ENCODE results near the gene MINAR1. TPM values are rescaled to one million over a fixed set of nuclear protein-coding genes. Genes with fewer than 3 reads are reported as not detected.

The MINAR1 gene
- total RNA-seq, 1 experiment from 2014 or later: 1.4 TPM

DNA sequence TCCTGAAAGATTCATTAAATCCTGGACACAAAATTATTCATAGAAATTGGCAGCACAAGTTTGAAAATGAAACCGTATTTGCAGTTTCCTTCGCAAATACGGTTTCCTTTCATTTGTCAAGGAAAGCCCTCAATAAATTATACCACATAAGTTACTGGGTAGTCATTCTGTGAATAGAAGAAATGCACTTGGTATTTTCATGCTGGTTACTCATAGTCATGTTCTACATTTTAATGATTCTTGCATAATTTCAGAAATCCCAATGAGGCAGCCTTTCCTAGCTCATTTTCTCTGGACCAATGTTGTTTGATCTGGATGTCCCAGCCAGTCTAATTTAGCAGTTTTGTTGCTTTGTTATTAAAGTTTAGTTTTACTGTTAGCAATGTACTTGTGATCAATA is 43.2 kb downstream of the MINAR1 start (continued):
- TF ChIP-seq, protein P1, sequence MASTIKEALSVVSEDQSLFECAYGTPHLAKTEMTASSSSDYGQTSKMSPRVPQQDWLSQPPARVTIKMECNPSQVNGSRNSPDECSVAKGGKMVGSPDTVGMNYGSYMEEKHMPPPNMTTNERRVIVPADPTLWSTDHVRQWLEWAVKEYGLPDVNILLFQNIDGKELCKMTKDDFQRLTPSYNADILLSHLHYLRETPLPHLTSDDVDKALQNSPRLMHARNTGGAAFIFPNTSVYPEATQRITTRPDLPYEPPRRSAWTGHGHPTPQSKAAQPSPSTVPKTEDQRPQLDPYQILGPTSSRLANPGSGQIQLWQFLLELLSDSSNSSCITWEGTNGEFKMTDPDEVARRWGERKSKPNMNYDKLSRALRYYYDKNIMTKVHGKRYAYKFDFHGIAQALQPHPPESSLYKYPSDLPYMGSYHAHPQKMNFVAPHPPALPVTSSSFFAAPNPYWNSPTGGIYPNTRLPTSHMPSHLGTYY (CRISPR knock-in tag; IDR thresholded peaks at IDR 0.05): no peak
- TF ChIP-seq, protein P2, sequence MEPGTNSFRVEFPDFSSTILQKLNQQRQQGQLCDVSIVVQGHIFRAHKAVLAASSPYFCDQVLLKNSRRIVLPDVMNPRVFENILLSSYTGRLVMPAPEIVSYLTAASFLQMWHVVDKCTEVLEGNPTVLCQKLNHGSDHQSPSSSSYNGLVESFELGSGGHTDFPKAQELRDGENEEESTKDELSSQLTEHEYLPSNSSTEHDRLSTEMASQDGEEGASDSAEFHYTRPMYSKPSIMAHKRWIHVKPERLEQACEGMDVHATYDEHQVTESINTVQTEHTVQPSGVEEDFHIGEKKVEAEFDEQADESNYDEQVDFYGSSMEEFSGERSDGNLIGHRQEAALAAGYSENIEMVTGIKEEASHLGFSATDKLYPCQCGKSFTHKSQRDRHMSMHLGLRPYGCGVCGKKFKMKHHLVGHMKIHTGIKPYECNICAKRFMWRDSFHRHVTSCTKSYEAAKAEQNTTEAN (CRISPR knock-in tag; IDR thresholded peaks at IDR 0.05): no peak
- TF ChIP-seq ZBTB21 (CRISPR knock-in tag; IDR thresholded peaks at IDR 0.05; ENCODE audit: borderline replicate concordance) (no peak), ZNF263 (CRISPR knock-in tag; IDR thresholded peaks at IDR 0.05; ENCODE audit: low read depth) (no peak), GTF2I (CRISPR knock-in tag; conservative IDR thresholded peaks at IDR 0.05) (no peak), ZNF317 (CRISPR knock-in tag; IDR thresholded peaks at IDR 0.05; ENCODE audit: borderline replicate concordance, low read depth) (no peak)
- TF ChIP-seq, protein P3, sequence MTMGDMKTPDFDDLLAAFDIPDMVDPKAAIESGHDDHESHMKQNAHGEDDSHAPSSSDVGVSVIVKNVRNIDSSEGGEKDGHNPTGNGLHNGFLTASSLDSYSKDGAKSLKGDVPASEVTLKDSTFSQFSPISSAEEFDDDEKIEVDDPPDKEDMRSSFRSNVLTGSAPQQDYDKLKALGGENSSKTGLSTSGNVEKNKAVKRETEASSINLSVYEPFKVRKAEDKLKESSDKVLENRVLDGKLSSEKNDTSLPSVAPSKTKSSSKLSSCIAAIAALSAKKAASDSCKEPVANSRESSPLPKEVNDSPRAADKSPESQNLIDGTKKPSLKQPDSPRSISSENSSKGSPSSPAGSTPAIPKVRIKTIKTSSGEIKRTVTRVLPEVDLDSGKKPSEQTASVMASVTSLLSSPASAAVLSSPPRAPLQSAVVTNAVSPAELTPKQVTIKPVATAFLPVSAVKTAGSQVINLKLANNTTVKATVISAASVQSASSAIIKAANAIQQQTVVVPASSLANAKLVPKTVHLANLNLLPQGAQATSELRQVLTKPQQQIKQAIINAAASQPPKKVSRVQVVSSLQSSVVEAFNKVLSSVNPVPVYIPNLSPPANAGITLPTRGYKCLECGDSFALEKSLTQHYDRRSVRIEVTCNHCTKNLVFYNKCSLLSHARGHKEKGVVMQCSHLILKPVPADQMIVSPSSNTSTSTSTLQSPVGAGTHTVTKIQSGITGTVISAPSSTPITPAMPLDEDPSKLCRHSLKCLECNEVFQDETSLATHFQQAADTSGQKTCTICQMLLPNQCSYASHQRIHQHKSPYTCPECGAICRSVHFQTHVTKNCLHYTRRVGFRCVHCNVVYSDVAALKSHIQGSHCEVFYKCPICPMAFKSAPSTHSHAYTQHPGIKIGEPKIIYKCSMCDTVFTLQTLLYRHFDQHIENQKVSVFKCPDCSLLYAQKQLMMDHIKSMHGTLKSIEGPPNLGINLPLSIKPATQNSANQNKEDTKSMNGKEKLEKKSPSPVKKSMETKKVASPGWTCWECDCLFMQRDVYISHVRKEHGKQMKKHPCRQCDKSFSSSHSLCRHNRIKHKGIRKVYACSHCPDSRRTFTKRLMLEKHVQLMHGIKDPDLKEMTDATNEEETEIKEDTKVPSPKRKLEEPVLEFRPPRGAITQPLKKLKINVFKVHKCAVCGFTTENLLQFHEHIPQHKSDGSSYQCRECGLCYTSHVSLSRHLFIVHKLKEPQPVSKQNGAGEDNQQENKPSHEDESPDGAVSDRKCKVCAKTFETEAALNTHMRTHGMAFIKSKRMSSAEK (CRISPR knock-in tag; IDR thresholded peaks at IDR 0.05; ENCODE audit: borderline replicate concordance): no peak
- TF ChIP-seq, protein P4, sequence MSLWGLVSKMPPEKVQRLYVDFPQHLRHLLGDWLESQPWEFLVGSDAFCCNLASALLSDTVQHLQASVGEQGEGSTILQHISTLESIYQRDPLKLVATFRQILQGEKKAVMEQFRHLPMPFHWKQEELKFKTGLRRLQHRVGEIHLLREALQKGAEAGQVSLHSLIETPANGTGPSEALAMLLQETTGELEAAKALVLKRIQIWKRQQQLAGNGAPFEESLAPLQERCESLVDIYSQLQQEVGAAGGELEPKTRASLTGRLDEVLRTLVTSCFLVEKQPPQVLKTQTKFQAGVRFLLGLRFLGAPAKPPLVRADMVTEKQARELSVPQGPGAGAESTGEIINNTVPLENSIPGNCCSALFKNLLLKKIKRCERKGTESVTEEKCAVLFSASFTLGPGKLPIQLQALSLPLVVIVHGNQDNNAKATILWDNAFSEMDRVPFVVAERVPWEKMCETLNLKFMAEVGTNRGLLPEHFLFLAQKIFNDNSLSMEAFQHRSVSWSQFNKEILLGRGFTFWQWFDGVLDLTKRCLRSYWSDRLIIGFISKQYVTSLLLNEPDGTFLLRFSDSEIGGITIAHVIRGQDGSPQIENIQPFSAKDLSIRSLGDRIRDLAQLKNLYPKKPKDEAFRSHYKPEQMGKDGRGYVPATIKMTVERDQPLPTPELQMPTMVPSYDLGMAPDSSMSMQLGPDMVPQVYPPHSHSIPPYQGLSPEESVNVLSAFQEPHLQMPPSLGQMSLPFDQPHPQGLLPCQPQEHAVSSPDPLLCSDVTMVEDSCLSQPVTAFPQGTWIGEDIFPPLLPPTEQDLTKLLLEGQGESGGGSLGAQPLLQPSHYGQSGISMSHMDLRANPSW (CRISPR knock-in tag; conservative IDR thresholded peaks at IDR 0.05; ENCODE audit: low read depth): no peak

DNA sequence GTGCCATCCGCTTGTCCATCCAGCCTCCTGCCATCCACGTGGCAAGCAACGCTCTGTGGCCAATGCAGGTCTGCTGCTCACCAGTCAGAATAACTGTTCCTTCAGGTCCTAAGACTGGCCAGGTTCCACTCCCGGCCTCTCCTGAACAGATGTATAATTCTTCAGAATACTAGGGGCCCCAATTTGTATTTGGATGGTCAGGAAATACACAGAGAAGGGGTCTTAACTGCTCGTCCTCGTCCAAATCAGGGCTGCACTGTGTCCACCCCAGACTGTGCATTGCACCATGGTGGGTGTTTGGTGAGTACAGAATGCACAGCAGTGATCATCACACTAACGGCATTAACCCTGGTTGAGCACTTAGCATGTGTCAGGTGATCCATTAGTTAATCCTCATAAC is 46.0 kb downstream of the MINAR1 start:
- H3K36me3 Mint-ChIP-seq: no peaks in the 10 kb centered on the region
- ChIA-PET POLR2A (no interaction called here), CTCF (no interaction called here)
- no peaks in the 10 kb centered on the region for H3K4me1 Mint-ChIP-seq
- ATAC-seq: no peak
- no peak overlapping the region for H3K4me3 Mint-ChIP-seq
- no peak for DNase-seq (ENCODE audit: low spot score)
- no peaks in the 10 kb centered on the region for H3K27me3 Mint-ChIP-seq (ENCODE audit: low read depth)
- H3K27ac Mint-ChIP-seq: no peak overlapping the region
- no peaks in the 10 kb centered on the region for H3K9me3 Mint-ChIP-seq
- TF ChIP-seq ZNF121 (CRISPR knock-in tag; IDR thresholded peaks at IDR 0.05): no peak
- TF ChIP-seq, protein P5, sequence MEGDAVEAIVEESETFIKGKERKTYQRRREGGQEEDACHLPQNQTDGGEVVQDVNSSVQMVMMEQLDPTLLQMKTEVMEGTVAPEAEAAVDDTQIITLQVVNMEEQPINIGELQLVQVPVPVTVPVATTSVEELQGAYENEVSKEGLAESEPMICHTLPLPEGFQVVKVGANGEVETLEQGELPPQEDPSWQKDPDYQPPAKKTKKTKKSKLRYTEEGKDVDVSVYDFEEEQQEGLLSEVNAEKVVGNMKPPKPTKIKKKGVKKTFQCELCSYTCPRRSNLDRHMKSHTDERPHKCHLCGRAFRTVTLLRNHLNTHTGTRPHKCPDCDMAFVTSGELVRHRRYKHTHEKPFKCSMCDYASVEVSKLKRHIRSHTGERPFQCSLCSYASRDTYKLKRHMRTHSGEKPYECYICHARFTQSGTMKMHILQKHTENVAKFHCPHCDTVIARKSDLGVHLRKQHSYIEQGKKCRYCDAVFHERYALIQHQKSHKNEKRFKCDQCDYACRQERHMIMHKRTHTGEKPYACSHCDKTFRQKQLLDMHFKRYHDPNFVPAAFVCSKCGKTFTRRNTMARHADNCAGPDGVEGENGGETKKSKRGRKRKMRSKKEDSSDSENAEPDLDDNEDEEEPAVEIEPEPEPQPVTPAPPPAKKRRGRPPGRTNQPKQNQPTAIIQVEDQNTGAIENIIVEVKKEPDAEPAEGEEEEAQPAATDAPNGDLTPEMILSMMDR (IDR thresholded peaks at IDR 0.05): no peak
- TF ChIP-seq, protein P6, sequence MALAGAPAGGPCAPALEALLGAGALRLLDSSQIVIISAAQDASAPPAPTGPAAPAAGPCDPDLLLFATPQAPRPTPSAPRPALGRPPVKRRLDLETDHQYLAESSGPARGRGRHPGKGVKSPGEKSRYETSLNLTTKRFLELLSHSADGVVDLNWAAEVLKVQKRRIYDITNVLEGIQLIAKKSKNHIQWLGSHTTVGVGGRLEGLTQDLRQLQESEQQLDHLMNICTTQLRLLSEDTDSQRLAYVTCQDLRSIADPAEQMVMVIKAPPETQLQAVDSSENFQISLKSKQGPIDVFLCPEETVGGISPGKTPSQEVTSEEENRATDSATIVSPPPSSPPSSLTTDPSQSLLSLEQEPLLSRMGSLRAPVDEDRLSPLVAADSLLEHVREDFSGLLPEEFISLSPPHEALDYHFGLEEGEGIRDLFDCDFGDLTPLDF (CRISPR knock-in tag; IDR thresholded peaks at IDR 0.05): no peak
- no peak for TF ChIP-seq TEAD1 (CRISPR knock-in tag; IDR thresholded peaks at IDR 0.05)
- no peak for TF ChIP-seq ETV6 (CRISPR knock-in tag; IDR thresholded peaks at IDR 0.05)
- TF ChIP-seq, protein P7, sequence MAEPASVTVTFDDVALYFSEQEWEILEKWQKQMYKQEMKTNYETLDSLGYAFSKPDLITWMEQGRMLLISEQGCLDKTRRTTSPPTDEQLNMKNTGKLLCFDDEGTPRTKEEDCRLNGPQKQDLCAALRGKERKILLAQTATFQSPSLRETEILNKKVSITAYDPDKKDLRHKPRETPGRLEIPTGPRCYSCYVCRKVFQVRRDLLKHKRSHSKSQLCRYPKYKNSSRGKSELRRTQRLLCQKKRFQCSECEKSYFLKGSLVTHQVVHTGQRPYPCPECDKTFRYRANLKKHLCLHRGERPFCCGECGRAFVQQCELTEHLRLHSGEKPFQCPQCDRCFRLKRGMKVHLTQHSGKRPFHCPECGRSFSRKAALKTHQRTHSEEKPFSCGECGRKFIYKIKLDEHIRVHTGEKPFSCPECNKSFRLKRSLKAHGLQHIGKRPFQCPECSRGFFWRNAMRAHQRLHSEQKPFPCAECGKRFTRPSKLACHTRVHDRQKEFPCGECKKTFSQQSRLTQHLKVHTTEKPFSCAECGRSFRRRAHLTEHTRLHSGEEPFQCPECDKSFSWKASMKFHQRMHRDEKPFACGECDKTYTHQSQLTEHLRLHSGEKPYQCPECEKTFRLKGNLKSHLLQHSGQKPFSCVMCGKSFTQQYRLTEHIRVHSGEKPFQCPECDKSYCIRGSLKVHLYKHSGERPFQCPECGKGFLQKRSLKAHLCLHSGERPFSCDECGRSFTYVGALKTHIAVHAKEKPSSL (CRISPR knock-in tag; conservative IDR thresholded peaks at IDR 0.05): no peak
- TF ChIP-seq, protein P8, sequence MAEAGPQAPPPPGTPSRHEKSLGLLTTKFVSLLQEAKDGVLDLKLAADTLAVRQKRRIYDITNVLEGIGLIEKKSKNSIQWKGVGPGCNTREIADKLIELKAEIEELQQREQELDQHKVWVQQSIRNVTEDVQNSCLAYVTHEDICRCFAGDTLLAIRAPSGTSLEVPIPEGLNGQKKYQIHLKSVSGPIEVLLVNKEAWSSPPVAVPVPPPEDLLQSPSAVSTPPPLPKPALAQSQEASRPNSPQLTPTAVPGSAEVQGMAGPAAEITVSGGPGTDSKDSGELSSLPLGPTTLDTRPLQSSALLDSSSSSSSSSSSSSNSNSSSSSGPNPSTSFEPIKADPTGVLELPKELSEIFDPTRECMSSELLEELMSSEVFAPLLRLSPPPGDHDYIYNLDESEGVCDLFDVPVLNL (CRISPR knock-in tag; IDR thresholded peaks at IDR 0.05; ENCODE audit: borderline replicate concordance, low read depth): no peak
- TF ChIP-seq ZNF138 (CRISPR knock-in tag; conservative IDR thresholded peaks at IDR 0.05): no peak
- TF ChIP-seq, protein P9, sequence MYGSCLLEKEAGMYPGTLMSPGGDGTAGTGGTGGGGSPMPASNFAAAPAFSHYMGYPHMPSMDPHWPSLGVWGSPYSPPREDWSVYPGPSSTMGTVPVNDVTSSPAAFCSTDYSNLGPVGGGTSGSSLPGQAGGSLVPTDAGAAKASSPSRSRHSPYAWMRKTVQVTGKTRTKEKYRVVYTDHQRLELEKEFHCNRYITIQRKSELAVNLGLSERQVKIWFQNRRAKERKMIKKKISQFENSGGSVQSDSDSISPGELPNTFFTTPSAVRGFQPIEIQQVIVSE (CRISPR knock-in tag; IDR thresholded peaks at IDR 0.05; ENCODE audit: borderline replicate concordance): no peak
- no peak for TF ChIP-seq HMGA2 (CRISPR knock-in tag; IDR thresholded peaks at IDR 0.05)
- no peak for TF ChIP-seq SP1 (CRISPR knock-in tag; conservative IDR thresholded peaks at IDR 0.05)

Data from WTC11 (cell line).